OCI-LY1 (cell line): ENCODE measurements around the gene PRRG2.

Experiments used
- EZH2 ChIP-seq: fragments of 200-600 bp; sonication (generic), shearing (Covaris generic); IDR thresholded peaks from 2 replicates; pipeline ENCODE4 v1.8.0; 2017; ENCODE audit warnings: borderline replicate concordance, mixed run types, mild to moderate bottlenecking, antibody characterized with exemption, low read length, moderate library complexity, mixed read lengths
- TF ChIP-seq, protein P1 (sequence below): fragments of 200-600 bp; sonication (generic), shearing (Covaris generic); IDR thresholded peaks from 2 replicates; pipeline ENCODE4 v1.5.1; 2017; ENCODE audit warnings: mild to moderate bottlenecking, antibody characterized with exemption, low read length, moderate library complexity, mixed read lengths

DNA sequence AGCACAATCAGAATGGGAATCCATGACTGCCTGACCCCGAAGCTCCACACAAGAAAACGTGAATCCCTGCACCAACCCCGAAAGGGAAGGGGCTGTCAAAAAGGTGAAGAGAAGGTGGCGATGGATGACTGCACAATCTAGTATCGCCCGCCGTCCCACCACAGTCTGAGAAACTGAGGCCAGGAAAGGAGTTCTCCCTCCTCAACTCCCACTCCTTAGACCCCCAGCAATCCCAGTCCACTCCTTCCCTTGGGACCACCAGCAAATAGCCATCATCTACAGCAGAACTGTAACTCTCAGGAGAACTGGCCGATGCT, 1.2 kb upstream of the PRRG2 start:
- TF ChIP-seq, protein P1, sequence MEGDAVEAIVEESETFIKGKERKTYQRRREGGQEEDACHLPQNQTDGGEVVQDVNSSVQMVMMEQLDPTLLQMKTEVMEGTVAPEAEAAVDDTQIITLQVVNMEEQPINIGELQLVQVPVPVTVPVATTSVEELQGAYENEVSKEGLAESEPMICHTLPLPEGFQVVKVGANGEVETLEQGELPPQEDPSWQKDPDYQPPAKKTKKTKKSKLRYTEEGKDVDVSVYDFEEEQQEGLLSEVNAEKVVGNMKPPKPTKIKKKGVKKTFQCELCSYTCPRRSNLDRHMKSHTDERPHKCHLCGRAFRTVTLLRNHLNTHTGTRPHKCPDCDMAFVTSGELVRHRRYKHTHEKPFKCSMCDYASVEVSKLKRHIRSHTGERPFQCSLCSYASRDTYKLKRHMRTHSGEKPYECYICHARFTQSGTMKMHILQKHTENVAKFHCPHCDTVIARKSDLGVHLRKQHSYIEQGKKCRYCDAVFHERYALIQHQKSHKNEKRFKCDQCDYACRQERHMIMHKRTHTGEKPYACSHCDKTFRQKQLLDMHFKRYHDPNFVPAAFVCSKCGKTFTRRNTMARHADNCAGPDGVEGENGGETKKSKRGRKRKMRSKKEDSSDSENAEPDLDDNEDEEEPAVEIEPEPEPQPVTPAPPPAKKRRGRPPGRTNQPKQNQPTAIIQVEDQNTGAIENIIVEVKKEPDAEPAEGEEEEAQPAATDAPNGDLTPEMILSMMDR = no peak
- no peak for TF ChIP-seq EZH2
